GM18508 (cell line): ENCODE results near the gene CASP6.

ENCODE experiments used
- ATAC-seq: cut with Tn5 transposase; IDR thresholded peaks from one replicate; pipeline ENCODE4 v1.9.1; 2021; ENCODE audit warnings: moderate number of reproducible peaks; ENCODE audit not compliant: insufficient read depth, unreplicated experiment

Gene CASP6

GRCh38 chr4:109702950-109703663 is at the start of gene CASP6:
CASP6 (minus strand) TSS chr4:109703445; CDS start chr4:109703395, 50 bp downstream.
- ATAC-seq, result peak; percentile 44

- no peak for ATAC-seq
Measured at GRCh38 chr4:109752525-109752924, 49.3 kb upstream of the CASP6 start.

- ATAC-seq, result no peak
Measured at GRCh38 chr4:109751852-109752251, 48.6 kb upstream of the CASP6 start.

GRCh38 chr4:109750652-109751244 is 47.5 kb upstream of the CASP6 start:
- ATAC-seq, result no peak

GRCh38 chr4:109749388-109750082 is 46.3 kb upstream of the CASP6 start:
- no peak for ATAC-seq

GRCh38 chr4:109748114-109748513 is 44.9 kb upstream of the CASP6 start:
- ATAC-seq, result no peak

GRCh38 chr4:109746728-109747127 is 43.5 kb upstream of the CASP6 start:
- no peak for ATAC-seq

- no peak for ATAC-seq
Measured at GRCh38 chr4:109745830-109746229, 42.6 kb upstream of the CASP6 start.

GRCh38 chr4:109739547-109739946 is 36.3 kb upstream of the CASP6 start:
- no peak for ATAC-seq

- no peak for ATAC-seq
Measured at GRCh38 chr4:109738104-109738872, 35.0 kb upstream of the CASP6 start.

GRCh38 chr4:109735566-109736365 is 32.5 kb upstream of the CASP6 start:
- no peak for ATAC-seq

GRCh38 chr4:109733728-109734127 is 30.5 kb upstream of the CASP6 start:
- no peak for ATAC-seq

- ATAC-seq, result no peak
Measured at GRCh38 chr4:109730619-109731545, 27.6 kb upstream of the CASP6 start.

- ATAC-seq, result peak; percentile 58
Measured at GRCh38 chr4:109729718-109730618, 26.7 kb upstream of the CASP6 start, which contains the start of gene PLA2G12A. PLA2G12A (minus strand) TSS chr4:109730070; CDS start chr4:109729809, 261 bp downstream.

- no peak for ATAC-seq
Measured at GRCh38 chr4:109729117-109729717, 26.0 kb upstream of the CASP6 start.

- ATAC-seq, result no peak
Measured at GRCh38 chr4:109728385-109728784, 25.1 kb upstream of the CASP6 start.

GRCh38 chr4:109723110-109723509 is 19.9 kb upstream of the CASP6 start:
- ATAC-seq, result no peak
